ENCODE measurements around the gene OLFM2. TPM values are rescaled to one million over a fixed set of nuclear protein-coding genes. Genes with fewer than 3 reads are reported as not detected.
A peak's percentile ranks its signal among the peaks of the same experiment; 100 is the strongest.

Gene OLFM2
- total and polyA plus RNA-seq, 9 of the 15 experiments (the other 6 are each of a cell fraction or from before 2014, with no cell fraction given) = 0.10 to 0.33 (median 0.23) TPM; not detected in 4

DNA sequence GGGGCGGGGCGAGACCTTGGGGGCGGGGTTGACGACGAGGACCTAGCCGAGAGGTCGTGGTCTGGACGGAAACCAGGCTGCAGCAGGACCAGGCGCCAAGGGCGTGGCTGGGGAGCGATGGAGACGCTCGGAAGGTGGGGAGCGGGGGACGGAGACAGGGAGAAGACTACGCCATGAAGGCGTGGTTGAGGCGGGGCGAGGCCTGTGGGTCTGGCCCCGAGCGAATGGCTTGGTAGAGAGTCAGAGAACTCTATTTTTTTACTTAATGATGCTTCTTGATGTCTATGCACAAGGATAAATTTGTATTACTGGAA, 116.8 kb downstream of the OLFM2 start:
- H3K4me1 ChIP-seq (replicated peaks in 1 of 2; ENCODE audit: control insufficient read depth in 2 of 2, insufficient read depth in 2 of 2, low read length in 2 of 2) = peaks cover 14 to 19% of the 10 kb centered on the region in 2 experiments; a peak in 4 of 5 replicates
- peak overlapping the region; percentile 52; the same call in 1 of the 3 replicates for H3K27ac ChIP-seq (ENCODE audit: extremely low read depth, low read depth, low read length)
- peak overlapping the region; percentile 57; the same call in 1 of the 2 replicates for H2AFZ ChIP-seq (ENCODE audit: low read depth, low read length)
- H3K27me3 ChIP-seq (ENCODE audit: control insufficient read depth in 2 of 2, insufficient read depth in 2 of 2, low read length in 2 of 2) = no peaks in the 10 kb centered on the region
- no peaks in the 10 kb centered on the region for H3K9me1 ChIP-seq (ENCODE audit: control insufficient read depth, insufficient read depth, low read length)
- H3K9ac ChIP-seq (ENCODE audit: insufficient read depth in 1 of 2, low read depth in 2 of 2, low read length in 2 of 2) = no peak overlapping the region
- in situ Hi-C loops (cut with MboI) (no loop called here), intact Hi-C loops (cut with micrococcal nuclease) (no loop called here)
- peak overlapping the region; percentile 72 for H3K4me2 ChIP-seq (ENCODE audit: insufficient read depth, low read length)
- CTCF ChIA-PET (ENCODE audit: low intra/inter-chr PET ratio) = no interaction called here
- under 1% methylated on average over 18 of the region's 21 CpGs for WGBS (ENCODE audit: insufficient coverage, low coverage, missing lambda C conversion rate)
- peak in 1 of 4 experiments; percentile 91 for DNase-seq (ENCODE audit: extremely low read depth in 1 of 4, low spot score in 3 of 4)
- FAIRE-seq = no peak
- POLR2A ChIA-PET = interaction anchor here (0.6 to 1.0 kb wide), 4 partner anchors 7 to 212 kb away, joined by 3 to 8 read pairs (median 4); no protein-coding TSS in a partner anchor
- peaks cover 32% of the 10 kb centered on the region for H3K79me2 ChIP-seq (ENCODE audit: control insufficient read depth, insufficient read depth, low read length)
- H3K36me3 ChIP-seq (ENCODE audit: control insufficient read depth, insufficient read depth, low read length) = peaks cover 20% of the 10 kb centered on the region; the same call in 2 of the 3 replicates
- peak; percentile 91 for ATAC-seq
- BruUV-seq (replicated peaks) = no TSS peak
- H4K20me1 ChIP-seq (replicated peaks; ENCODE audit: control insufficient read depth, insufficient read depth, low read length) = 0 out of 2 replicates have a peak, but pooled peaks cover 4% of the 10 kb centered on the region
- peaks cover 13% of the 10 kb centered on the region for H3K9me3 ChIP-seq (replicated peaks; ENCODE audit: control insufficient read depth, insufficient read depth, low read depth, low read length)
- 0 out of 2 replicates have a peak overlapping the region, but pooled peaks have one; percentile 5 for H3K4me3 ChIP-seq
- TF ChIP-seq ZNF263 (CRISPR knock-in tag; IDR thresholded peaks at IDR 0.05; ENCODE audit: borderline replicate concordance) = no peak
- no peak for TF ChIP-seq GATAD2A (IDR thresholded peaks at IDR 0.05)
- TF ChIP-seq NELFE (IDR thresholded peaks at IDR 0.05; ENCODE audit: insufficient read depth, insufficient read length) = no peak
- no peak for TF ChIP-seq ZNF41 (CRISPR knock-in tag; conservative IDR thresholded peaks at IDR 0.05)
- TF ChIP-seq HNRNPUL1 (IDR thresholded peaks at IDR 0.05; ENCODE audit: low read length) = no peak
- TF ChIP-seq HDAC6 (IDR thresholded peaks at IDR 0.05; ENCODE audit: low read depth, low read length) = no peak
- TF ChIP-seq TAF1 (IDR thresholded peaks at IDR 0.05; ENCODE audit: control insufficient read depth, extremely low read depth, insufficient read depth, low read length, severe bottlenecking) = no peak
- TF ChIP-seq, protein P1, sequence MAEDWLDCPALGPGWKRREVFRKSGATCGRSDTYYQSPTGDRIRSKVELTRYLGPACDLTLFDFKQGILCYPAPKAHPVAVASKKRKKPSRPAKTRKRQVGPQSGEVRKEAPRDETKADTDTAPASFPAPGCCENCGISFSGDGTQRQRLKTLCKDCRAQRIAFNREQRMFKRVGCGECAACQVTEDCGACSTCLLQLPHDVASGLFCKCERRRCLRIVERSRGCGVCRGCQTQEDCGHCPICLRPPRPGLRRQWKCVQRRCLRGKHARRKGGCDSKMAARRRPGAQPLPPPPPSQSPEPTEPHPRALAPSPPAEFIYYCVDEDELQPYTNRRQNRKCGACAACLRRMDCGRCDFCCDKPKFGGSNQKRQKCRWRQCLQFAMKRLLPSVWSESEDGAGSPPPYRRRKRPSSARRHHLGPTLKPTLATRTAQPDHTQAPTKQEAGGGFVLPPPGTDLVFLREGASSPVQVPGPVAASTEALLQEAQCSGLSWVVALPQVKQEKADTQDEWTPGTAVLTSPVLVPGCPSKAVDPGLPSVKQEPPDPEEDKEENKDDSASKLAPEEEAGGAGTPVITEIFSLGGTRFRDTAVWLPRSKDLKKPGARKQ (CRISPR knock-in tag; IDR thresholded peaks at IDR 0.05) = no peak
- no peak for TF ChIP-seq POLR2H (tag; IDR thresholded peaks at IDR 0.05; ENCODE audit: low read depth)
- TF ChIP-seq EWSR1 (IDR thresholded peaks at IDR 0.05; ENCODE audit: borderline replicate concordance, low read depth, partially characterized antibody) = no peak
- TF ChIP-seq SPI1 (IDR thresholded peaks at IDR 0.05; ENCODE audit: borderline replicate concordance, low read depth, low read length) = no peak
- no peak for TF ChIP-seq HCFC1 (IDR thresholded peaks at IDR 0.05; ENCODE audit: low read depth, low read length)
- TF ChIP-seq ZNF75A (CRISPR knock-in tag; IDR thresholded peaks at IDR 0.05) = no peak
- TF ChIP-seq ZFP1 (CRISPR knock-in tag; IDR thresholded peaks at IDR 0.05) = no peak
- TF ChIP-seq NR2F6 (CRISPR knock-in tag; IDR thresholded peaks at IDR 0.05) = no peak
- TF ChIP-seq, protein P2, sequence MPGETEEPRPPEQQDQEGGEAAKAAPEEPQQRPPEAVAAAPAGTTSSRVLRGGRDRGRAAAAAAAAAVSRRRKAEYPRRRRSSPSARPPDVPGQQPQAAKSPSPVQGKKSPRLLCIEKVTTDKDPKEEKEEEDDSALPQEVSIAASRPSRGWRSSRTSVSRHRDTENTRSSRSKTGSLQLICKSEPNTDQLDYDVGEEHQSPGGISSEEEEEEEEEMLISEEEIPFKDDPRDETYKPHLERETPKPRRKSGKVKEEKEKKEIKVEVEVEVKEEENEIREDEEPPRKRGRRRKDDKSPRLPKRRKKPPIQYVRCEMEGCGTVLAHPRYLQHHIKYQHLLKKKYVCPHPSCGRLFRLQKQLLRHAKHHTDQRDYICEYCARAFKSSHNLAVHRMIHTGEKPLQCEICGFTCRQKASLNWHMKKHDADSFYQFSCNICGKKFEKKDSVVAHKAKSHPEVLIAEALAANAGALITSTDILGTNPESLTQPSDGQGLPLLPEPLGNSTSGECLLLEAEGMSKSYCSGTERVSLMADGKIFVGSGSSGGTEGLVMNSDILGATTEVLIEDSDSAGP (CRISPR knock-in tag; IDR thresholded peaks at IDR 0.05) = no peak
- TF ChIP-seq NFYB (IDR thresholded peaks at IDR 0.05; ENCODE audit: extremely low read depth, insufficient read length) = no peak
- TF ChIP-seq, protein P3, sequence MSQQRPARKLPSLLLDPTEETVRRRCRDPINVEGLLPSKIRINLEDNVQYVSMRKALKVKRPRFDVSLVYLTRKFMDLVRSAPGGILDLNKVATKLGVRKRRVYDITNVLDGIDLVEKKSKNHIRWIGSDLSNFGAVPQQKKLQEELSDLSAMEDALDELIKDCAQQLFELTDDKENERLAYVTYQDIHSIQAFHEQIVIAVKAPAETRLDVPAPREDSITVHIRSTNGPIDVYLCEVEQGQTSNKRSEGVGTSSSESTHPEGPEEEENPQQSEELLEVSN (IDR thresholded peaks at IDR 0.05; ENCODE audit: borderline replicate concordance in 1 of 2, extremely low read depth in 1 of 2, insufficient read depth in 1 of 2, insufficient read length in 1 of 2, low read depth in 1 of 2, low read length in 1 of 2, poor library complexity in 1 of 2, severe bottlenecking in 1 of 2) = peak in 1 of 2 experiments; percentile 41
- no peak for TF ChIP-seq ZNF23 (CRISPR knock-in tag; IDR thresholded peaks at IDR 0.05)
- TF ChIP-seq LCOR (CRISPR knock-in tag; IDR thresholded peaks at IDR 0.05) = no peak
